Activated T-helper 1 cell treated with Interleukin-2 at 50 U/mL for 16 hours (primary cell): Measurements from ENCODE around the gene PCBP3.

ENCODE experiments used
- DNase-seq: peaks from one replicate; pipeline ENCODE4 v3.0.0-alpha.2; 2020; ENCODE audit warnings: low read depth

The PCBP3 gene

GRCh38 chr21:45982092-45982757, 338.7 kb downstream of the PCBP3 start:
- DNase-seq: no peak

- DNase-seq: no peak
Observed at GRCh38 chr21:45982758-45983648, 339.5 kb downstream of the PCBP3 start.

- DNase-seq: no peak
Observed at GRCh38 chr21:45983649-45983965, 340.1 kb downstream of the PCBP3 start.

GRCh38 chr21:45983981-45984551, 340.5 kb downstream of the PCBP3 start:
- no peak for DNase-seq

- DNase-seq: no peak
Observed at GRCh38 chr21:45984584-45985095, 341.1 kb downstream of the PCBP3 start.

- DNase-seq: no peak
Observed at GRCh38 chr21:45985471-45986315, 342.2 kb downstream of the PCBP3 start.

GRCh38 chr21:45986316-45987051, 343.0 kb downstream of the PCBP3 start:
- no peak for DNase-seq

GRCh38 chr21:45987121-45987711, 343.7 kb downstream of the PCBP3 start:
- DNase-seq: no peak

GRCh38 chr21:45988366-45989347, 345.1 kb downstream of the PCBP3 start:
- no peak for DNase-seq

GRCh38 chr21:45989355-45990048, 346.0 kb downstream of the PCBP3 start:
- no peak for DNase-seq

- DNase-seq: no peak
Observed at GRCh38 chr21:45990049-45990711, 346.7 kb downstream of the PCBP3 start.

- DNase-seq: no peak
Observed at GRCh38 chr21:45990741-45991605, 347.4 kb downstream of the PCBP3 start.

- no peak for DNase-seq
Observed at GRCh38 chr21:45991606-45992300, 348.2 kb downstream of the PCBP3 start.
